ENCODE results near the gene GPI.
"Not testable (repeated sequence)": the region's sequence is repeated elsewhere in the genome, so short reads cannot be mapped to it uniquely, and the experiment has no call there.

Gene GPI

GRCh38 chr19:34397853-34398252 is 32.9 kb downstream of the GPI start:
- TF ChIP-seq CTCF (IDR thresholded peaks at IDR 0.05; ENCODE audit: insufficient read depth, low read depth, low read length, missing control alignments) = no peak
- H3K4me3 ChIP-seq (ENCODE audit: low read depth, low read length) = no peak overlapping the region
- DNase-seq (ENCODE audit: low read depth) = no peak

GRCh38 chr19:34399886-34400285 is 34.9 kb downstream of the GPI start:
- no peak overlapping the region for H3K4me3 ChIP-seq (ENCODE audit: low read depth, low read length)
- DNase-seq (ENCODE audit: low read depth) = no peak
- no peak for TF ChIP-seq CTCF (IDR thresholded peaks at IDR 0.05; ENCODE audit: insufficient read depth, low read depth, low read length, missing control alignments)

GRCh38 chr19:34400844-34401243 is 35.8 kb downstream of the GPI start:
- not testable (repeated sequence) for DNase-seq (ENCODE audit: low read depth); H3K4me3 ChIP-seq (ENCODE audit: low read depth, low read length)

- H3K4me3 ChIP-seq (ENCODE audit: low read depth, low read length) = no peak overlapping the region
- DNase-seq (ENCODE audit: low read depth) = no peak
- TF ChIP-seq CTCF (IDR thresholded peaks at IDR 0.05; ENCODE audit: insufficient read depth, low read depth, low read length, missing control alignments) = no peak
Observed at GRCh38 chr19:34402074-34402600, 37.1 kb downstream of the GPI start.

GRCh38 chr19:34403784-34404108 is 38.8 kb downstream of the GPI start:
- no peak for TF ChIP-seq CTCF (IDR thresholded peaks at IDR 0.05; ENCODE audit: insufficient read depth, low read depth, low read length, missing control alignments)
- H3K4me3 ChIP-seq (ENCODE audit: low read depth, low read length) = peak overlapping the region; percentile 100
- DNase-seq (ENCODE audit: low read depth) = no peak

- DNase-seq (ENCODE audit: low read depth) = peak; percentile 95
- peak within 1 kb of the TSS; percentile 100 for H3K4me3 ChIP-seq (ENCODE audit: low read depth, low read length)
- TF ChIP-seq CTCF (IDR thresholded peaks at IDR 0.05; ENCODE audit: insufficient read depth, low read depth, low read length, missing control alignments) = no peak
Observed at GRCh38 chr19:34404109-34404909, 39.3 kb downstream of the GPI start, which contains the start of gene PDCD2L. Gene PDCD2L (plus strand): TSS chr19:34404399. CDS start chr19:34404431, 32 bp downstream.

- TF ChIP-seq CTCF (IDR thresholded peaks at IDR 0.05; ENCODE audit: insufficient read depth, low read depth, low read length, missing control alignments) = no peak
- DNase-seq (ENCODE audit: low read depth) = no peak
- H3K4me3 ChIP-seq (ENCODE audit: low read depth, low read length) = no peak overlapping the region
Observed at GRCh38 chr19:34405892-34406660, 41.1 kb downstream of the GPI start.
